HEK293T (cell line): ENCODE data around the gene ATAD2B.

Source experiments
- BHLHE40 ChIP-seq: fragments of 450-650 bp; IDR thresholded peaks from 2 replicates; pipeline ENCODE4 v1.6.1; 2016; ENCODE audit warnings: mild to moderate bottlenecking, moderate library complexity, borderline replicate concordance
- CTBP1 ChIP-seq: fragments of 450-650 bp; IDR thresholded peaks from 2 replicates; pipeline ENCODE4 v1.6.1; 2016; ENCODE audit warnings: borderline replicate concordance
- ELF4 ChIP-seq: fragments of 450-650 bp; IDR thresholded peaks from 2 replicates; pipeline ENCODE4 v1.6.1; 2017; ENCODE audit warnings: antibody characterized with exemption
- FOXA1 ChIP-seq: fragments of 450-650 bp; IDR thresholded peaks from 2 replicates; pipeline ENCODE4 v1.6.1; 2016; ENCODE audit warnings: mild to moderate bottlenecking
- FOXK2 ChIP-seq: fragments of 450-650 bp; IDR thresholded peaks from 2 replicates; pipeline ENCODE4 v1.6.1; 2016; ENCODE audit warnings: mild to moderate bottlenecking
- FOXM1 ChIP-seq: fragments of 450-650 bp; IDR thresholded peaks from 2 replicates; pipeline ENCODE4 v1.6.1; 2017; ENCODE audit warnings: mild to moderate bottlenecking, borderline replicate concordance
- HDGF ChIP-seq: fragments of 450-650 bp; IDR thresholded peaks from 2 replicates; pipeline ENCODE4 v1.6.1; 2017; ENCODE audit warnings: antibody characterized with exemption, borderline replicate concordance
- LEF1 ChIP-seq: fragments of 450-650 bp; IDR thresholded peaks from 2 replicates; pipeline ENCODE4 v1.6.1; 2017; ENCODE audit warnings: mild to moderate bottlenecking, borderline replicate concordance
- NFRKB ChIP-seq: fragments of 450-650 bp; IDR thresholded peaks from 2 replicates; pipeline ENCODE4 v1.6.1; 2016; ENCODE audit warnings: mild to moderate bottlenecking, moderate library complexity
- PKNOX1 ChIP-seq: fragments of 450-650 bp; IDR thresholded peaks from 2 replicates; pipeline ENCODE4 v1.6.1; 2016
- SUZ12 ChIP-seq: fragments of 450-650 bp; IDR thresholded peaks from 2 replicates; pipeline ENCODE4 v1.6.1; 2016; ENCODE audit warnings: mild to moderate bottlenecking
- TARDBP ChIP-seq: fragments of 450-650 bp; IDR thresholded peaks from 2 replicates; pipeline ENCODE4 v1.6.1; 2016

GRCh38 chr2:23954325-23955014, 27.5 kb upstream of the ATAD2B start:
- TF ChIP-seq BHLHE40 (no peak), ELF4 (no peak), NFRKB (no peak), TARDBP (no peak), PKNOX1 (no peak), HDGF (no peak), FOXM1 (no peak), SUZ12 (no peak), CTBP1 (no peak), FOXA1 (no peak), FOXK2 (no peak), LEF1 (no peak)
